Naive thymus-derived CD4-positive, alpha-beta T cell (primary cell): Measurements from ENCODE around the gene FAM3B. TPM values are rescaled to one million over a fixed set of nuclear protein-coding genes. Genes with fewer than 3 reads are reported as not detected.
A peak's percentile ranks its signal among the peaks of the same experiment; 100 is the strongest.

Experiments used
- ATAC-seq: fragments of 150-1000 bp; cut with Tn5 transposase; 2 replicates; pipeline ENCODE4 v1.10.0; 2021; ENCODE audit warnings: mild to moderate bottlenecking, moderate library complexity
- CTCF ChIA-PET: fragments of 350-600 bp; sonication (Branson Sonifier 250); formaldehyde crosslinking; loops from one replicate; lab custom pipeline; 2021; ENCODE audit warnings: antibody characterized with exemption; lab: Charles Lee
- POLR2A ChIA-PET: fragments of 350-600 bp; sonication (Branson Sonifier 250); formaldehyde crosslinking; loops from one replicate; lab custom pipeline; 2021; ENCODE audit warnings: antibody characterized with exemption, inconsistent platforms; lab: Charles Lee
- DNase-seq, 9 donors: peaks; one replicate each; pipeline versions ENCODE4 v3.0.0 to v3.0.0-alpha.2; 2020 to 2022; ENCODE audit warnings: mixed read lengths in 1 of 9
- H3K27ac ChIP-seq: one replicate; pipeline ENCODE4 v1.7.0; 2013; ENCODE audit warnings: mild to moderate bottlenecking, low read depth, low read length, moderate library complexity
- H3K27me3 ChIP-seq, 2 donors: one replicate each; pipeline ENCODE4 v1.7.0; 2013; ENCODE audit warnings: low read length in 2 of 2, mild to moderate bottlenecking in 2 of 2, moderate library complexity in 2 of 2; ENCODE audit not compliant: control insufficient read depth in 2 of 2, insufficient read depth in 2 of 2
- H3K36me3 ChIP-seq, 3 experiments: 1 replicate in 2 of 3; 2 replicates in 1 of 3; pipeline ENCODE4 v1.7.0; 2013; ENCODE audit warnings: low read length in 3 of 3, mild to moderate bottlenecking in 3 of 3, moderate library complexity in 1 of 3; ENCODE audit not compliant: insufficient read depth in 3 of 3, control insufficient read depth in 2 of 3
- H3K4me1 ChIP-seq, 2 donors: one replicate each; pipeline ENCODE4 v1.7.0; 2013; ENCODE audit warnings: low read length in 2 of 2, mild to moderate bottlenecking in 2 of 2, moderate library complexity in 1 of 2; ENCODE audit not compliant: control insufficient read depth in 2 of 2, insufficient read depth in 2 of 2
- H3K4me3 ChIP-seq: 2 replicates; pipeline ENCODE4 v1.7.0; 2013; ENCODE audit warnings: mild to moderate bottlenecking, low read length
- H3K9me3 ChIP-seq, 3 experiments: 1 replicate in 2 of 3; 2 replicates in 1 of 3; pipeline ENCODE4 v1.7.0; 2013; ENCODE audit warnings: low read length in 3 of 3; ENCODE audit not compliant: control insufficient read depth in 2 of 3
- H3K27ac Mint-ChIP-seq, 9 donors: one replicate each; pipeline ENCODE4 v1.8.0; 2020 to 2022; ENCODE audit warnings: mixed read lengths in 9 of 9, mild to moderate bottlenecking in 8 of 9, moderate library complexity in 5 of 9, inconsistent platforms in 2 of 9
- H3K27me3 Mint-ChIP-seq, 5 donors: one replicate each; pipeline ENCODE4 v1.8.0; 2021 to 2022; ENCODE audit warnings: mixed read lengths in 5 of 5, mild to moderate bottlenecking in 1 of 5
- H3K36me3 Mint-ChIP-seq, 5 donors: one replicate each; pipeline ENCODE4 v1.8.0; 2020 to 2022; ENCODE audit warnings: mixed read lengths in 5 of 5, mild to moderate bottlenecking in 3 of 5, inconsistent platforms in 1 of 5
- H3K4me1 Mint-ChIP-seq, 7 donors: one replicate each; pipeline ENCODE4 v1.8.0; 2020 to 2022; ENCODE audit warnings: mixed read lengths in 7 of 7, mild to moderate bottlenecking in 3 of 7, inconsistent platforms in 1 of 7
- H3K4me3 Mint-ChIP-seq, 10 donors: one replicate each; pipeline ENCODE4 v1.8.0; 2020 to 2022; ENCODE audit warnings: mild to moderate bottlenecking in 10 of 10, mixed read lengths in 10 of 10, moderate library complexity in 6 of 10, inconsistent platforms in 2 of 10
- H3K9me3 Mint-ChIP-seq, 11 donors: one replicate each; pipeline ENCODE4 v1.8.0; 2020 to 2022; ENCODE audit warnings: mixed read lengths in 11 of 11, mild to moderate bottlenecking in 4 of 11, inconsistent platforms in 1 of 11, moderate library complexity in 1 of 11
- intact Hi-C, 2 donors: fragments of 100-400 bp; cut with micrococcal nuclease; formaldehyde crosslinking; loops; one replicate each; pipeline ENCODE4 v1.15.1; 2023
- polyA plus RNA-seq, 2 donors: library from polyadenylated mRNA; unstranded; fragments of 300-500 nt; fragmentation: Illumina TruSeq; gene quantifications; one replicate each; pipeline ENCODE4 v1.2.3, GENCODE V29; 2021
- total RNA-seq, 6 experiments: library from RNA in 5 of 6; stranded (reverse) in 5 of 6; gene quantifications; 1 replicate in 5 of 6; 2 replicates in 1 of 6; pipeline ENCODE4 v1.2.3 and lab custom pipeline; 2021 to 2026

Gene FAM3B
- total and polyA plus RNA-seq, 7 experiments from 2014 or later, result not detected

DNA sequence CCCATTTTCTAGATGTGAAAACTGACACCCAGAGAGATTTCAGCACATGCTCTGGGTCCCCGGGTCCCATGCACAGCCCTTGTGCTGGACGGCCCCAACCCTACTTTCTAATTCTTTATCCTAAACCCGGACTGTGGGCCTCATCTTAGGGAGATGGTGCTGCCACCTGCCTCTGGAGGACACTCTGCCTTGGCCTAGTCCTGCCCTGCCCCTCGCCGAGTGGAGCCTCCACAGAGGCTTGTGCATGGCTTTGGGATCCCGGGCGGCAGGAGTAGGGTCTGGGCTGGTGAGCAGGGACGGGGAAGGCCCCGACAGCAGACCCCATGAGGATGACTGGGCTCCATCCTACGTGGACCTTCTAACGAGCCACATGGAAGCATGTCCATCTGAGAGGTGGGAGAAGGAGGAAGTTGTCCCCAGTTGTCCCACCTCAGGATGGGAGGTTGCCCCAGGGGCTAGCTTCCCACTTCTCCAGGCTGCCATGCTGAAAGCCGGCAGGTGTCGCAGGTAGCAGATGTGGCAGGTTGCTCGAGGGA, 57.6 kb downstream of the FAM3B start:
- H3K27ac Mint-ChIP-seq, result peak overlapping the region in 1 of 9 donors; percentile 61

DNA sequence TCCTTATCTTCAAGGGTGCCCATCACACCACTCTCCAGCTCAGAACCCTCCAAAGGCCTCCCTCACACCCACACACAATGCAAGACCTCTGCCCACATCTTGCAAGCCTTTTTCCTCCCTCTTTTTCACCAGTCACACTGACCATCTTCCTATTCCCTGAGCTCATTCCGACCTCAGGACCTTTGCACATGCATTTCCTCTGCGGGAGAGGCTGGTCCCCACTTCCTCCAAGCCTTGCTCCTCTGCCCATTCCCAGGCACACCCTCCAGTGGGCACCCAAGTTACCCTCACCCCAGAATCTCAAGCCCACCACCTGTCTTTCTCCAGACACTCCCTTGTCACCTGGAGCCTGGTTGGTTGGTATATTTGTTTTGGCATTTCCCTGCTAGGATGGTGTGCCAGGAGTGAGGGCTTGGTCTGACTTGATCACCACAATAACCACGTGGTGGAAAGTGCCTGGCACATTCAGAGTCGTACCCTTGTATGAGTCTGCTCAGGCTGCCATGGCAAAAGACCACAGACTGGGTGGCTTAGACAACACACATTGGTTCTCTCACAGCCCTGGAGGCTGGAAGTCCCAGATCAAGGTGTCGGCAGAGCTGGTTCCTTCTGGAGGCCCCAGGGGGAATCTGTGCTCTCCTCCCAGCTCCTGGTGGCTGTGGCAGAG, 58.4 kb downstream of the FAM3B start:
- Mint-ChIP-seq H3K27me3 (no peaks in the 10 kb centered on the region), H3K4me3 (peak overlapping the region in 2 of 10 donors; percentile 4 to 50), H3K36me3 (peaks cover 8 to 30% (median 14%) of the 10 kb centered on the region in 5 donors), H3K27ac (peak overlapping the region in 6 of 9 donors; percentile 3 to 70 (median 52)), H3K4me1 (peaks cover 24 to 62% (median 48%) of the 10 kb centered on the region in 7 donors), H3K9me3 (no peaks in the 10 kb centered on the region)
- ChIA-PET CTCF (no interaction called here), POLR2A (interaction anchor here (1.1 kb wide), 1 partner anchor 11 kb away, joined by 3 read pairs; no protein-coding TSS in a partner anchor)
- no peaks in the 10 kb centered on the region for H3K27me3 ChIP-seq
- no peaks in the 10 kb centered on the region for H3K9me3 ChIP-seq
- DNase-seq (no peak), ATAC-seq (no peak)
- intact Hi-C loops, result no loop called here
- H3K27ac ChIP-seq, result no peak overlapping the region
- H3K36me3 ChIP-seq, result peaks cover 0 to 56% (median 3%) of the 10 kb centered on the region in 3 experiments
- H3K4me3 ChIP-seq, result no peak overlapping the region
- H3K4me1 ChIP-seq, result peaks cover 23 to 27% of the 10 kb centered on the region in 2 donors

More for the DNA sequence above, 57.6 kb downstream of the FAM3B start:
- H3K4me3 ChIP-seq, result no peak overlapping the region
- intact Hi-C loops, result no loop called here
- no peaks in the 10 kb centered on the region for H3K27me3 ChIP-seq
- Mint-ChIP-seq H3K9me3 (no peaks in the 10 kb centered on the region), H3K4me3 (peak overlapping the region in 2 of 10 donors; percentile 4 to 50), H3K36me3 (peaks cover 8 to 31% (median 14%) of the 10 kb centered on the region in 5 donors), H3K27me3 (no peaks in the 10 kb centered on the region), H3K4me1 (peaks cover 29 to 66% (median 53%) of the 10 kb centered on the region in 7 donors)
- H3K36me3 ChIP-seq, result peaks cover 0 to 49% (median 3%) of the 10 kb centered on the region in 3 experiments
- no peaks in the 10 kb centered on the region for H3K9me3 ChIP-seq
- peaks cover 26 to 29% of the 10 kb centered on the region in 2 donors for H3K4me1 ChIP-seq
- POLR2A ChIA-PET, result interaction anchor here (1.1 kb wide), 1 partner anchor 11 kb away, joined by 3 read pairs; no protein-coding TSS in a partner anchor
- no peak overlapping the region for H3K27ac ChIP-seq
- ATAC-seq, result no peak
- DNase-seq, result no peak
- CTCF ChIA-PET, result no interaction called here

DNA sequence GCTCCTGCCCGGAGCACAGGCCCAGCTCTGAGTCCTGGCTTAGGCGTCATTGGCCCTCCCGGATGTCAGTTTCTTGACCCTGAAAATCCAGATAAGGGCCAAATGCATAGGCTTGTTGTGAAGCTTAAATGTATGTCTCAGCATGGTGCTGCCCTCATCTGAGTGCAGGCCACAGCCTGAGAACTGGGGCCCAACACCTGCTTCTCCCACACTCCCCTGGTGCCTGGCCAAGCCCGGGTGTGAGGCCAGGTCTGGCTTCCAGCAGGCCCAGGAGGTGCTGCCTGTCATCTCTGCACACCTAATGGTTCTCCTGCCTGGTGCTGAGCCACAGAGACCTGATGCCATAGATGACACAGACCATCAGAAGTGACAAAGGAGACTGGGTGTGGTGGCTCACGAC, 59.3 kb downstream of the FAM3B start:
- H3K9me3 ChIP-seq, result no peaks in the 10 kb centered on the region
- DNase-seq (no peak), ATAC-seq (no peak)
- intact Hi-C loops, result no loop called here
- no peaks in the 10 kb centered on the region for H3K9me3 Mint-ChIP-seq
- peak overlapping the region in 1 of 9 donors; percentile 30 for H3K27ac Mint-ChIP-seq
- H3K27me3 ChIP-seq, result no peaks in the 10 kb centered on the region
- H3K27ac ChIP-seq, result no peak overlapping the region
- no peak overlapping the region for H3K4me3 ChIP-seq
- H3K4me3 Mint-ChIP-seq, result no peak overlapping the region
- ChIA-PET CTCF (no interaction called here), POLR2A (no interaction called here)
- H3K4me1 Mint-ChIP-seq, result peaks cover 16 to 53% (median 39%) of the 10 kb centered on the region in 7 donors
- H3K27me3 Mint-ChIP-seq, result no peaks in the 10 kb centered on the region
- H3K36me3 Mint-ChIP-seq, result peaks cover 6 to 34% (median 9%) of the 10 kb centered on the region in 5 donors
- H3K36me3 ChIP-seq, result peaks cover 0 to 65% (median 3%) of the 10 kb centered on the region in 3 experiments
- peaks cover 16 to 25% of the 10 kb centered on the region in 2 donors for H3K4me1 ChIP-seq

- Histone ChIP-seq H3K4me1 (peaks cover 4 to 8% of the 10 kb centered on the region in 2 donors), H3K36me3 (peaks cover 0 to 82% (median 3%) of the 10 kb centered on the region in 3 experiments), H3K27ac (no peak overlapping the region), H3K4me3 (no peak overlapping the region), H3K27me3 (no peaks in the 10 kb centered on the region), H3K9me3 (no peaks in the 10 kb centered on the region)
- POLR2A ChIA-PET, result no interaction called here
- H3K27ac Mint-ChIP-seq, result peak overlapping the region in 3 of 9 donors; percentile 25 to 63 (median 36)
- no peaks in the 10 kb centered on the region for H3K27me3 Mint-ChIP-seq
- no peak for ATAC-seq
- no peaks in the 10 kb centered on the region for H3K9me3 Mint-ChIP-seq
- CTCF ChIA-PET, result no interaction called here
- H3K4me1 Mint-ChIP-seq, result peaks cover 3 to 35% (median 23%) of the 10 kb centered on the region in 7 donors
- intact Hi-C loops, result no loop called here
- DNase-seq, result no peak
- H3K4me3 Mint-ChIP-seq, result no peak overlapping the region
- peaks cover 8 to 43% (median 16%) of the 10 kb centered on the region in 5 donors for H3K36me3 Mint-ChIP-seq
Observed at GRCh38 chr21:41377715-41378114, 61.1 kb downstream of the FAM3B start.

DNA sequence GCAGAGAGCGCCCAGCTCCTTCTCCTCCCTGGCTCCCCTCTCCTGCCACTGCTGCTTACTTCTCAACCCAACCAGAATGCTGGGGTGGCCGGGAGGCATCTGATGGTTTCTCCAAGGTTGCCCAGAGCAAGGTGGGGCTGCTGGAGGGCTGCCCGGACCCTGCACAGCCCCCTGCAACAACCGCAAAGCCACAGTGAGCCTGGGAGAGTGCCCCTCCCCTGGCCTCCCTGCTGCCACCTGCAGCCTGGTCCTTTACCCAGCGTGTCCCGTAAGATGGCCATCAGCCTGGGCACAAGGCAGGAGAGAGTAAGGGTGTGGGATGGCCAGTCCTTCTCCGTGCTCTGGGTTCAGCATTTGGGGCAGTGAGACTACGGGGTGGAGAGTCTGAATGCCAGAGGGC, 62.2 kb downstream of the FAM3B start:
- Histone ChIP-seq H3K27ac (no peak overlapping the region), H3K27me3 (no peaks in the 10 kb centered on the region), H3K36me3 (peaks cover 0 to 91% (median 7%) of the 10 kb centered on the region in 3 experiments), H3K4me3 (no peak overlapping the region), H3K9me3 (no peaks in the 10 kb centered on the region), H3K4me1 (no peaks in the 10 kb centered on the region)
- POLR2A ChIA-PET, result interaction anchor here (0.9 kb wide), 1 partner anchor 17 kb away, joined by 3 read pairs; the partner anchor contains the start of gene MX2
- CTCF ChIA-PET, result no interaction called here
- H3K27ac Mint-ChIP-seq, result no peak overlapping the region
- DNase-seq (no peak), ATAC-seq (no peak)
- H3K27me3 Mint-ChIP-seq, result no peaks in the 10 kb centered on the region
- H3K4me1 Mint-ChIP-seq, result peaks cover 3 to 24% (median 16%) of the 10 kb centered on the region in 7 donors
- H3K4me3 Mint-ChIP-seq, result no peak overlapping the region
- peaks cover 8 to 50% (median 17%) of the 10 kb centered on the region in 5 donors for H3K36me3 Mint-ChIP-seq
- intact Hi-C loops, result no loop called here
- H3K9me3 Mint-ChIP-seq, result no peaks in the 10 kb centered on the region

DNA sequence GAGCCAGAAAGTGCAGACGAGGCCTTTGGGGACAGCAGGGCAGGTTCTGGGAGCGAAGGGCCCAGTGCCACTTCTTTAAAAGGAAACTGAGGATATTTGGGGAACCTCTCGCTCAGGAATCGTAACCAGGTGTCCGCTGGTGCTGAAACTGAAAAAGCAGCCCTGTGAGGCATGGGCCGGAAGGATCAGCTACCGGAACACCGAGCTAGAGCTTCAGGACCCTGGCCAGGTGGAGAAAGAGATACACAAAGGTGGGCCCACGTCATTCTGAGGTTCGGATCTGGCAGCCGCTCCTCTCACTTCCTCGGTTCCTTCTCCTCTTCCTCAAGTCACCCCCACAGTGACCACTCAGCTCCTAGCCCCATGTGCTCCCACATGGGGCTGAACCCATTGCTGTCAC, 63.3 kb downstream of the FAM3B start:
- Histone ChIP-seq H3K27ac (no peak overlapping the region), H3K4me3 (no peak overlapping the region), H3K36me3 (peaks cover 0 to 89% (median 7%) of the 10 kb centered on the region in 3 experiments), H3K27me3 (no peaks in the 10 kb centered on the region), H3K9me3 (no peaks in the 10 kb centered on the region), H3K4me1 (no peaks in the 10 kb centered on the region)
- ATAC-seq (no peak), DNase-seq (no peak)
- ChIA-PET CTCF (interaction anchor here (1.2 kb wide), 1 partner anchor 96 kb away, joined by 4 read pairs; no protein-coding TSS in a partner anchor), POLR2A (no interaction called here)
- Mint-ChIP-seq H3K4me1 (peaks cover 2 to 17% (median 8%) of the 10 kb centered on the region in 7 donors), H3K27me3 (no peaks in the 10 kb centered on the region), H3K27ac (peak overlapping the region in 1 of 9 donors; percentile 28), H3K36me3 (peaks cover 7 to 53% (median 17%) of the 10 kb centered on the region in 5 donors), H3K4me3 (peak overlapping the region in 1 of 10 donors; percentile 25), H3K9me3 (no peaks in the 10 kb centered on the region)
- intact Hi-C loops, result no loop called here
